HG03135 (cell line): ENCODE data around the gene IFT43.

Experiments
- ATAC-seq: cut with Tn5 transposase; IDR thresholded peaks from one replicate; pipeline ENCODE4 v1.9.1; 2021; ENCODE audit warnings: mild to moderate bottlenecking, moderate library complexity; ENCODE audit not compliant: unreplicated experiment

IFT43 gene

GRCh38 chr14:76073717-76074116 lies 88.2 kb downstream of the IFT43 start:
- no peak for ATAC-seq

- ATAC-seq, result no peak
Measured at GRCh38 chr14:76077340-76077739, 91.8 kb downstream of the IFT43 start.

DNA sequence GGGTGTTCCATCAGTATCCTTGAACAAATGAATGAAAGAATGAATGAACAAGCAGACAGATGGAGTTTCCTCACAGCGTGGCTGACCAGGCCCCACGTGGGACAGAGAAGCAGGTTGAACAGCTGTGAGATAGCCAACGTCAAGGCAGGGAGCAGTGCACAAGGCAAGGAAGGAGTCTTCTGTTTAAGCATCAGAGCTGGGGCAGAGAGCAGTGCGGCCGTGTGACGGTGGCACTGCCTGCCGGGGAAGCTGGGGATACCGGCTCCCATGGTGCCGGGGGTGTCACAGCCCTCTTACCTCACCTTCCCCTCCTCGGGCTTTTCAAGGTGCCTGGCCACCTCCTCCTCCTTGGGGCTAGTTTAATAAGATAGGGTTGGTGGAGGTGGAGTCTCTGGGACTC lies 92.9 kb downstream of the IFT43 start:
- no peak for ATAC-seq

DNA sequence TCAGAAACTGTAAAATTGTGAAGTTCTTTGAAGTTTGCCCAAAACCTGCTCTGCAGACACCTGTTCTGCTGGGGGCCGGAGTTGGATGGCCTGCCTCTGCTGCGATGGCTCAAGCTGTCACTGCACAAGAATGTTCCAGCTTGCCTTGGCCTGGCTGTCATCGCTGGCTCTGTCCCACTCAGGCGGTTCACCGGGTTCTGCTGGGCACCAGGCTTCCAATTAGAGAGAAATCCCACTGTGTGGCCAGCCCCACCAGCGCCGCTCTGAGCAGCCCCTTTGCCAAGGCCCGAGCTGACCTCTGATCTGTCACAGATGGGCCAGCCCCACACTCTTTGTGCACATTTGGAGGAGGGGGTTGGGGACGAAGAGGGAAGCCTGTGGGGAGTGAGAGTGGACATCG lies 94.5 kb downstream of the IFT43 start:
- ATAC-seq, result no peak

- ATAC-seq, result no peak
Measured at GRCh38 chr14:76080471-76080870, 94.9 kb downstream of the IFT43 start.

DNA sequence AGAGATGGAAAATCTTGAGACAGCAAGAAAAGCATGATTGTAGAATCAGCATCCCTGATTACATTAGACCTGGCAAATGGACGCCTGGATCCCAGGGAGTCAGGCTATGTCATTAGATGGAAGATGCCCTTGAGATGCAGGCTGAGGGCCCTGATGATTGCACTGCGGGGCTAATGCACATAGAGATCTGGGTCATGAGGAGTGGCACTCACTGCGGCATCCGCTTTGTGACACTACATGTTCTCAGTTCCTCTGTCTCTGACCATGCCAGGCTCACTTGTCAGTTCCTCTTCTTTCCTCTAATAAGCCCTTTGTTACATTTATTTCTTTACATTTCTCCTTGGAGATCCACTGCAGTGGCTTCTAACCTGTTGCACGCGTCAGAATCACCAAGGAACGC lies 96.1 kb downstream of the IFT43 start:
- ATAC-seq, result no peak

DNA sequence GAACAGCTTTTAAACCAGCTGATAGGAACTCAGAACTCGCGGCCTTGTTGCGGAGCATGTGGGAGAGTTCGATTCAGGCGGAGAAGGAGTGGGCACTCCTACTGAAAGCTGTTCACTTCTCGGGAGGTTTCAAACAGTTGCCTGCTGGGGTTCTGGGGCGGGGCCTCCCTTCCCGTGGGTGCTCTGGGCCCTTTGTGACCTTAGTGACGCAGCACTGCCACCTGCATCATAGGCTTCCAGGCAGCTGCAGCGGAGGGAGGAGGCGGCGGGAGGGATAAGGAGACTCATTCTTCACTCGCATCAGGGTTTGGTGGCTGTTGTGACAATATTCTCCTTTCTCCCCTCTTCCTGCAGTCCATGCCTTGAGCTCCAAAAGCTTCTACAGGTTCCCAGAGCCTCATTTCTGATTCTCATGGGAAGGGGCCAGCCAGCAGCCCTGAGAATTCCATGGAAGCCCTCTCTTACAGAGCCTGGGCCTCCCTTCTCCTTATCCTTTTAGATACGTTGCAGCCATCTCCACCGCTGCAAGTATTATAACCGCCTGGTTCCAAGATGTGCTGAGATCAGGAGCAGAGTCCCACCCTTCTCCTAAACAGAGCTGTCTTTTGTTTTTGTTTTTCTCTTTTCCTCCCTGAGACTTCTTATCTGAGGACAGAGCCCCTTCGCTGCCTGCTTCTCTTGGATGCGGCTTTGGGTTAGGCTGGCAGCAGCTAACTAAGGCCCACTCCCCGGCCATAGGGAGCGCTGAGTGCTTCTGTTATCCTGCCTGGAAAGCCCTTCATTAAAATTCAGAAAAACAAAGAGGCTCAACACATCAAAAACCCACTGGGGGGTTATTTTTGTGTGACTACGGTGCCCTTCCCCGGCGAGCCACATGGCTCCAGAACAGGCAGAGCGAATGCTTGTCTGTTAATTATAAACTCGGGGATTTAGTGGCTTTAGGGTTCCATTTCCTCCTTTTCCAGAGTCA lies 98.5 kb downstream of the IFT43 start:
- ATAC-seq, result no peak

GRCh38 chr14:76085358-76085757 lies 99.8 kb downstream of the IFT43 start:
- no peak for ATAC-seq

- no peak for ATAC-seq
Measured at GRCh38 chr14:76086636-76087035, 101.1 kb downstream of the IFT43 start.

- ATAC-seq, result no peak
Measured at GRCh38 chr14:76088326-76088725, 102.8 kb downstream of the IFT43 start.

DNA sequence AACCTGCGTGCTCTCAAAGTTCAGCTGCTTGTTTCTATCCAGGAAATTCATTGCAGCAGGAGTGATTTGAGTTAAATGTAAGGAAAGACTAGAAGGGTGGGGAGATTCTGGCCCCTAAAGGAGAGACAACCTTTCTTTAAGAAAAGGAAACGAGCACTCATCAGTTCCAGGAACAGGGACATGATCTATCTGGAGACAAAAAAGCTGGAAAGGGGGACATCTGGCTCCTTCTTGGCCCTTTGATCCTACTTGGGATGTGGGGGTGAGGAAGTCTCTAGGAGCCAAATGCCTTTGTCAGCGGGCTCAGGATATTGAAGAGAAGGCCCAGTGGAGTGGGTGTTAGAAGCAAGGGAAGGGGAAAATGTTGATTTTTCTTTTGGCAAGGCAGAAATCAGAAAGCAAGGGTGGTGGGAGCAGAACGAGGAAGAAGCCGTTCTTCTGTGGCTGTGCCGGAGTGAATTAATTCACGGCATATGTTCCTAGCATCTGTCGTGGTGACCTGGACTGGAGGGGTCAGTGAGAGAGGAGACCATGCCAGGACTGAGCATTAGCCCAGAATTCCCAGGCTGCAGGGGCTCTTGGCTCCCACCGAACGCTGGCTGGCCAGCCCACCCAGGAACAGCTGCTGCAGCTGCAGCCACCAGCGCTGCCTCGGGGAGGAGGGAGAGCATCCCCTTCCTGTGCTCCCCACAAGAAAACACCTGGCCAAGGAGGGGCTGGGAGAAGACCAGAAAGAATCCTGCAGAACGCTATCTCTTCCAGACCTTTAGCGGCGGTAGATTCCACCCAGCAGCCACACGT lies 103.4 kb downstream of the IFT43 start:
- no peak for ATAC-seq

DNA sequence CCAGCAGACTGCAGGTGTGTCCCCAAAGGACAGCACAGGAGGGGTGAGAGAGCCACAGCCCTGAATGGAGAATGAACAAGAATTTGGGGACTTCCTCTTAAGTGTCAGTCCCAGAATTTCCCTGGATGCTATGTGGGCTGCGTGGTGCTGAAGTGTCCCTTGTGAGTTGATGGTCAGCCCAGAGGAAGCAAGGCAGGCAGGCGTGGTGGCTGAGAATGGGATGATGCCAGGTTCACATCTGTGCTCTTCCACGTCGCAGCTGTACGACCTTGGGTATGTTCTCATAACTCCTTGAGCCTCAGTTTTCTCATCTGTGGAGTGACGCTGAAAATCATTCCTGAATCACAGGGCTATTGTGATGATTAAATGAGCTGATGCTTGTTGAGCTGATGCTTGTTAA lies 104.0 kb downstream of the IFT43 start:
- no peak for ATAC-seq

- no peak for ATAC-seq
Measured at GRCh38 chr14:76090616-76091391, 105.2 kb downstream of the IFT43 start.

DNA sequence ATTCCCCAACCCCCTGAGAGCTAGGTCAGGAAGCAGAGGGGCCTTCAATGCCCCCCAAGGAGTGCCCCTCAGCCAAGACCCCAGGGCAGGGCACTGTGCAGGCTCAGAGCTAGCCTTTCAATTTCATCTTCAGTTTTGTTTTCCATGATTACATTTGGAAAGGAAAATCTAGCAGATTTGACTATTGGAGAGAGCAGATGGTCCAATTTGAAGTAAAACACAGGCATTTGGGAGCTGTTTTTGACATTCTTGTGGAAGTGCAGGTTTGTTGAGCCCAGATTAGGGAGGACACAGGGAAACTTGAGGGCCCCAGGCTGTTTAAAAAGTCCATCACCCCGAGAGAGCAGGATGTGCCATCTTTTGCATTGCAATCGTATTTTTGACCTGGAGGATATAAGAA lies 107.5 kb downstream of the IFT43 start:
- no peak for ATAC-seq

- ATAC-seq, result no peak
Measured at GRCh38 chr14:76096257-76096656, 110.7 kb downstream of the IFT43 start.

GRCh38 chr14:76097547-76097946 lies 112.0 kb downstream of the IFT43 start:
- no peak for ATAC-seq

DNA sequence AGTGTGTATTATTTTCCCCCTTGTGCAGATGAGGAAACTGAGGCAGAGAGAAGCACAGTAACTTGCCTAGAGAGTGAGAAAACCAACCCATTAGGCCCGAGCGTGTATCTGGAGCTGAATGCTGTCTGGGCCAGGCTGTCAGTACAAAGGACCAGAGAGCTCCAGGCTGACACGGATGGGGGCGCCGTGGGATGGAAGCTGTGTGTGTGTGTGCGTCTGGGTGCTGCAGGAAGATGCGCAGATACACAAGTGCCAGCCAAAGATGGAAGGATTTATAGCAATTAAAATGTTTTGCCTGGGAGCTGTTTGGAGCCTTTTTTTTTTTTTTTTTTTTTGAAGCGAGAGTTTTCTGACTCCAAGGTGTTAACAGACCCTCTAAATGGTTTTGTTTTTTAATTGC lies 112.5 kb downstream of the IFT43 start:
- ATAC-seq, result no peak

- ATAC-seq, result no peak
Measured at GRCh38 chr14:76098916-76099675, 113.5 kb downstream of the IFT43 start.

DNA sequence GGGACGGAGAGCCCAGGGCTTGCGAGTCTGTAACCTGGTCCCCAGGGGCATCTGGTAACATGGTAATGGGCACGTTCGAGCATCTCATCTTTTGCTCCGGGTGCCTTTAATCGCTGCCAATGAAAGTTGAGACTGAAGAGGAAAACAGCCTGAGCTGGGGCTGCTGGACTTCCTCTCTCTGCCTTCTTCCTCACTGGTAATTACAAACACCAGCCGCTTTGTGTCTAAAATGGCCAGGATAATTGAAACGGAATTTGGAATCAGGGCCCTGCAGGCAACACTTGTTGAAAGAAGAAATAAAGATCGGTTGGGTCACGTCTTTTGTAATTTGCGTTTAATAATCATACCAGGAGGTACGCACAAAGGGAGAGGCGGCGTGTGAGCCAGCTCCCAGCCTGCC lies 114.7 kb downstream of the IFT43 start:
- ATAC-seq, result no peak
